SK-N-SH (cell line): Measurements from ENCODE around the gene CYBA.

Experiments used
- CTCF ChIP-seq: fragments of 200-600 bp; sonication (generic); IDR thresholded peaks from 2 replicates; pipeline ENCODE4 v1.6.1; 2017; ENCODE audit warnings: antibody characterized with exemption, mild to moderate bottlenecking, moderate library complexity
- JUND ChIP-seq: IDR thresholded peaks from 2 replicates; pipeline ENCODE4 v1.4.0; 2012
- NFIC ChIP-seq: IDR thresholded peaks from 2 replicates; pipeline ENCODE4 v1.4.0; 2012; ENCODE audit warnings: borderline replicate concordance
- PBX3 ChIP-seq: IDR thresholded peaks from 2 replicates; pipeline ENCODE4; 2012
- TF ChIP-seq, protein P1 (sequence below): fragments of 150-350 bp; IDR thresholded peaks from 2 replicates; pipeline ENCODE4 v1.6.1; 2017; ENCODE audit warnings: antibody characterized with exemption, low read length, low read depth, borderline replicate concordance

DNA sequence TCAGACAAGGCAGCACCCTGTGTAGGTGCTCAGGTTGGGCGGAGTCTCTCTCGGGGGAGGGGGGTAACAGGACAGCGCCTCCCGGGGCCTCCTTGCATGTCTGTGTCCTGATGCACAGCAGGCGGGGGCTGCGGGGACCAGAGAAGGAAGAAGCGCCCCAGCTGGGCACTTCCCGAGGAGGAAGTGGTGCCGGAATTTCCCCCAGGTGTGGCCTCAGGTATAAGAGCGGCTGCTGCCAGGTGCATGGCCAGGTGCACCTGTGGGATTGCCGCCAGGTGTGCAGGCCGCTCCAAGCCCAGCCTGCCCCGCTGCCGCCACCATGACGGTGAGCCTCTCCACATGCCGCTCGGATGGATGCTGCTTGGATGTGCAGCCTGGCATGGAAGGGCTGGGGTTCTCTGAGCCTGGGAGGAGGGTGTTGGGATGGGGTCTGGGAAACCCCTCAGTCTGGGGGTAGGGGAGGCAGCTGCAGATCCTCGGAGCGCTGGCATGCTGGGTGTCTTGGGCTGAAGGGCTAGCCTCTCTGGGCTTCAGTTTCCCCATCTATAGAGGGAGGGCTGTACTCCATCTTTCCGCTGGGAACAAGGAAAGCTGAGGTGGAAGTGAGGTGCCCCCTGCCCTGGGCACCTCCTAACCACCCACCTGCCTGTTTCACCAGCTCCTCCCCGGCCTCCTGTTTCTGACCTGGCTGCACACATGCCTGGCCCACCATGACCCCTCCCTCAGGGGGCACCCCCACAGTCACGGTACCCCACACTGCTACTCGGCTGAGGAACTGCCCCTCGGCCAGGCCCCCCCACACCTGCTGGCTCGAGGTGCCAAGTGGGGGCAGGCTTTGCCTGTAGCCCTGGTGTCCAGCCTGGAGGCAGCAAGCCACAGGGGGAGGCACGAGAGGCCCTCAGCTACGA is 12.3 kb downstream of the CYBA start, which contains the start of gene IL17C:
- TF ChIP-seq JUND (no peak), CTCF (no peak), PBX3 (no peak), NFIC (no peak)
- TF ChIP-seq, protein P1, sequence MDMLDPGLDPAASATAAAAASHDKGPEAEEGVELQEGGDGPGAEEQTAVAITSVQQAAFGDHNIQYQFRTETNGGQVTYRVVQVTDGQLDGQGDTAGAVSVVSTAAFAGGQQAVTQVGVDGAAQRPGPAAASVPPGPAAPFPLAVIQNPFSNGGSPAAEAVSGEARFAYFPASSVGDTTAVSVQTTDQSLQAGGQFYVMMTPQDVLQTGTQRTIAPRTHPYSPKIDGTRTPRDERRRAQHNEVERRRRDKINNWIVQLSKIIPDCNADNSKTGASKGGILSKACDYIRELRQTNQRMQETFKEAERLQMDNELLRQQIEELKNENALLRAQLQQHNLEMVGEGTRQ = no peak
